ENCODE data around the gene EVX2.

The EVX2 gene

GRCh38 chr2:176106581-176107539 lies 23.1 kb upstream of the EVX2 start, which contains the start of gene HOXD11:
HOXD11 (plus strand) TSS chr2:176107280; CDS start chr2:176107356, 76 bp downstream.
- TF ChIP-seq CTCF (IDR thresholded peaks at IDR 0.05; ENCODE audit: extremely low read depth, insufficient read depth, missing control alignments), result no peak
- no peak for DNase-seq (ENCODE audit: low spot score)
- in situ Hi-C loops (cut with MboI; ENCODE audit: low pct_unique_long_range_greater_than_20kb, low sequenced_read_pairs, unreplicated experiment), result loop anchor here (25.0 kb wide), 1 partner anchor 745 kb away; no protein-coding TSS in a partner anchor

DNA sequence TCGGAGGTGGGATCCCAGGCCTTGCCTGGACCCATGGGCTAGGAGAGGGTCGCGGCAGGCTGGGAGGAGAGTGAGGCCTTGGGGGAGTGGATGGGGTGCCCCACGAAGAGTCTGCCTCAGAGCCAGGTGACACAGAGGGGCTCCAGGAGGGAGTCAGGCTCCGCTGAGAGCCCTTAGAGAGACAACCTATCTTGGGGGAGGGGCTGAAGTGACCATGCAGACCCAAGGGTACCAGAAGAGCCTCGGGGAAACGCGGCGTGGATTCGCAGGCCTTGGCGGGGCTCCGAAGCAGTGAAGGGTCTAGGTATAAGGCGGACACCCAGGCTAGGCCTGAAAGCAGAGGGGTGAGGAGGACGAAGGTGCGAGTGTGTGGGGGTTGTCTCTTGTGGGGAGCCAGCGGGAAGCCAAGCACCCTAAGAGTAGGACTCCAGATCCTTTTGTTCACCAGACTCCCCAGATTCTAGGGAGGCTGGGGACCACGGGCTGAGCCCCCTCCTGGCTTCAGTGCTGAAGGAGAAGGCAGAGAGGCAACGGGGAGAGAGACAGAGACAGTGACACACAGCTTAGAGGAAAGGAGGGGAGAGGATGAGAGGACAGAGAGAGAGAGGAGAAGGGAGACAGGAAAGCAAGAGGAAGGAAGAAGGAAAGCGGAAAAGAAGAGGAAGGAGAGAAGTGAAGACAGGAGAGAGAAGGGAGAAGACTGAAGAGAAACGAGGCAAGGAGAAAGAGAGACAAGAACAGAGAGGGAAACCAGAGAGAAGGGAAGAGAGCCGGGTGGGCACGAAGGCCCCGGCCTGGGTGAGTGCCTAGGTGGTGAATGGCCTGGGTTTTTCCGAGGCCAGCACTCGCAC lies 22.2 kb upstream of the EVX2 start:
- DNase-seq (ENCODE audit: low spot score), result no peak
- in situ Hi-C loops (cut with MboI; ENCODE audit: low pct_unique_long_range_greater_than_20kb, low sequenced_read_pairs, unreplicated experiment), result loop anchor here (25.0 kb wide), 1 partner anchor 744 kb away; no protein-coding TSS in a partner anchor
- no peak for TF ChIP-seq CTCF (IDR thresholded peaks at IDR 0.05; ENCODE audit: extremely low read depth, insufficient read depth, missing control alignments)

DNA sequence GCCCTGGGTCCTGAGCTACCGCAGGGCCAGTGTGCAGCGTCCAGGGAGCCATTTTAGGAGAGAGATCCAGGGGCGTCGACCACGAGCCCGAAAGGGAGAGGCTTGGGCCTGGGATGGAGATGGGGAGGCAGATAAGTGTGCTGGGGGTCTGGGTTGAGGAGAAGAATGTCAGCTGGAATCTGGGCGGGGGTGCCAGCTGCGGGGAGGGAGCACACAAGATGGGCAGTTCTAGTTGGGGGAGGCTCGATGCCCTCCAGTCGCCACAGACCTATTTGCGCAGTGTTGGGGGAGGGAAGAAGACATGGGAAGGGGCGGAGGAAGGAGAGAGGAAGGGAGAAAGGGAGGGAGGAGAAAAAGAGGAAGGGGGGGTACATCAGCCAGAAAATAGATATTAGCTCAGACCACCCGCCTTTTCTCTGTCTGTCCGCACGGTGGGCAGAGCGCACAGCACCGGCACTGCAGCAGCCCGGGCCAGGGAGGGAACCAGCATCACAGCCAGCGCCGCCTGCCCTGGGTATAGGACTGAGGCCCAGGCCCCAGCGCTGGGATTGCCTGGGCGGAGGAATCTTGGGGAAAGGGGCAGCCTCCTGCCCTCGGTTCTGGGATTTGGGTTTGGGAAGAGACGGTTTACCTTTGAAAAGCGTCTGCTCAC lies 21.4 kb upstream of the EVX2 start:
- TF ChIP-seq CTCF (IDR thresholded peaks at IDR 0.05; ENCODE audit: extremely low read depth, insufficient read depth, missing control alignments), result no peak
- in situ Hi-C loops (cut with MboI; ENCODE audit: low pct_unique_long_range_greater_than_20kb, low sequenced_read_pairs, unreplicated experiment), result loop anchor here (25.0 kb wide), 1 partner anchor 743 kb away; no protein-coding TSS in a partner anchor
- no peak for DNase-seq (ENCODE audit: low spot score)

DNA sequence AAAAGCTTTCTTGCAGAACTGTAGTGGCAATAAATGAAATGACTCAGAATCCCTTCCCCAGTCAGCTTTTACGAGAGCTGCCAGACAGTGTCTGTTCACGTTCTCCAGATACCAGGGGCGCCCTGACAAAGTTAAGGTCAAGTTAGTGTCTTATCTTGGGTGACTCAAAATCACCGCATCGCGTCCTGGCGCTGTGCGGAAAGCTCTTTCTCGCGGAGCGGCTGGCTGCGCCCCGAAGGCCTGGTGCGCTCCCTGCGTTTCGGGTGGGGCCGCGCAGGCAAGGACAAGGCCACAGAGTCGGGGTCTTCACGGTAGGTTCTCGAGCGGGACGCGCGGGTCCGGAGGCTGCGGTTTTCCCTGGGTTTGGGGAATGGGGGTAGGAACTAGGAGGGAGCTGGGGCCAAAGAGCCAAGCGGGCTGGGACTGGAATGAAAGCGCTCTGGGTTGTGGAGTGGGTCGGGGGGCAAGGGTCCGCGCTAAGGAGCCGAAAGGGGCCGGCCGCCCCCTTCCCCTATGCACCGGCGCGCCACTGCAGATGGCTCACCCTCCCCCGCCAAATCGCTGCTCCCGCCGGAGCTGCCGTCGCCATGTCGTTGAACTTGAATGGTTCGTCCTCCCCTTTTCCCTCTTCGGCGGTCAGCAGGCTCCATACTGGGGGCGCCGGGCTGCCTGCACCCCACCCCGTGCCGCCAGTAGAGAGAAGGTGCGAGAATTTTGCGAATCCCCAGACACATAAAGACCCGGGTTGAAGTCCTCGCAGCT lies 20.7 kb upstream of the EVX2 start:
- no peak for DNase-seq (ENCODE audit: low spot score)
- no peak for TF ChIP-seq CTCF (IDR thresholded peaks at IDR 0.05; ENCODE audit: extremely low read depth, insufficient read depth, missing control alignments)
- in situ Hi-C loops (cut with MboI; ENCODE audit: low pct_unique_long_range_greater_than_20kb, low sequenced_read_pairs, unreplicated experiment), result loop anchor here (25.0 kb wide), 1 partner anchor 742 kb away; no protein-coding TSS in a partner anchor

- no peak for TF ChIP-seq CTCF (IDR thresholded peaks at IDR 0.05; ENCODE audit: extremely low read depth, insufficient read depth, missing control alignments)
- in situ Hi-C loops (cut with MboI; ENCODE audit: low pct_unique_long_range_greater_than_20kb, low sequenced_read_pairs, unreplicated experiment), result loop anchor here (25.0 kb wide), 1 partner anchor 742 kb away; no protein-coding TSS in a partner anchor
Observed at GRCh38 chr2:176103742-176104315, 20.1 kb upstream of the EVX2 start.

More at GRCh38 chr2:176103742-176104315, 20.1 kb upstream of the EVX2 start:
- DNase-seq (ENCODE audit: low spot score), result no peak

Data from GM13977 (cell line).